ENCODE results near the gene PITRM1. TPM values are rescaled to one million over a fixed set of nuclear protein-coding genes. Genes with fewer than 3 reads are reported as not detected.
"Not testable (repeated sequence)": the region's sequence is repeated elsewhere in the genome, so short reads cannot be mapped to it uniquely, and the experiment has no call there.

PITRM1 gene
- polyA plus RNA-seq (2013, experiment 1 of 2) = 53.6 TPM
- 50.9 TPM for polyA plus RNA-seq (2013, experiment 2 of 2)

DNA sequence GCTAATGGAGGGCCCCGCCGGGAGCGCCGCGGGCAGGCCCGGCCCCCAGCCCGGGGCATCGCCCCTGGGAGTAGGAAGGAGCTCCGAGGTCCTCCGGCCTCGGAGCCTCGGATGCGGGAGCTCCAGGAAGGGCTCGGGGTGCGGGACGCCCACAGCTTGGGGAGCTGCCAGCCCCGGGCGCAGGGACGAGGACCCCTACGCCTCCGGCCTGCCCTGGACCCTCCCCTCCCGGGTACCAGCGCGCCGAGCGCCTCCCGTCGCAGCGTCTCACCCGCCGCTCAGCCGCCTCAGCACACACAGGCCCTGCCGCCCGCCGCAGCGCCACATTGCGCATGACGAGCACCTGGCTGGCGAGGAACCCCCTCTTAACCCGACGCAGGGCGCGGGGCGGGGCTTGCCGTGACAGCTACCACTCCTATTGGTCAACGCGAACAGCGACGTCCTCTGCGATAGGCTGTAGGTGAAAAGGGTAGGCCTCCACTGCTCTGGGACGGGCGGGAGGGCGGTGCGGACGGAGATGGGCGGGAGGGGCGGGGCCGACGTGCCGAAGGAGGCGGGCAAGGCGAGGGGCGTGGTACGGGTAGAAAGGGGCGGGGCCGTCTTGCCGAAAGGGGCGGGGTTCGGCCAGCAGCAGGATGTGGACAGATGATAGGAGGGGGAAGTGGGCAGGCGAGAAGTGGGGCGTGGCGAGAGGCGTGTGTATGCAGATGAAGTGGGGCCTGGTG, at the start of gene PITRM1:
PITRM1 (minus strand) TSS at position 337 of the 725 bp plus-strand sequence; CDS start at position 327, 10 bp downstream.
- Histone ChIP-seq H3K9me3 (ENCODE audit: control insufficient read depth, low read length) (no peaks in the 10 kb centered on the region), H2BK120ac (ENCODE audit: low read depth, low read length) (peak within 1 kb of the TSS; percentile 64), H3K4me2 (ENCODE audit: low read length, poor library complexity, severe bottlenecking) (peak within 1 kb of the TSS; percentile 80), H3K27ac (ENCODE audit: low read length, poor library complexity, severe bottlenecking) (peak within 1 kb of the TSS; percentile 75), H3K27me3 (ENCODE audit: control insufficient read depth in 1 of 2, insufficient read depth in 1 of 2, low read length in 2 of 2) (no peaks in the 10 kb centered on the region), H3K23ac (ENCODE audit: low read length in 2 of 2) (no peak within 1 kb of the TSS), H2BK5ac (ENCODE audit: low read depth, low read length, poor library complexity, severe bottlenecking) (peak within 1 kb of the TSS; percentile 67), H2AFZ (ENCODE audit: low read depth, low read length) (peak within 1 kb of the TSS; percentile 47), H3K9ac (ENCODE audit: low read length) (peak within 1 kb of the TSS; percentile 98), H3K36me3 (ENCODE audit: control insufficient read depth in 1 of 2, insufficient read depth in 2 of 2, low read depth in 1 of 2, low read length in 2 of 2) (peaks cover 20 to 29% of the 10 kb centered on the region in 2 experiments), H3K4me3 (ENCODE audit: insufficient read depth in 1 of 2, low read depth in 1 of 2, low read length in 2 of 2) (peak within 1 kb of the TSS; percentile 90 to 91), H4K8ac (ENCODE audit: low read length) (peak within 1 kb of the TSS; percentile 79), H2BK12ac (ENCODE audit: low read length in 2 of 2) (no peak within 1 kb of the TSS), H4K91ac (ENCODE audit: low read length) (peak within 1 kb of the TSS; percentile 64), H3K14ac (ENCODE audit: low read length in 2 of 2) (peak within 1 kb of the TSS in 1 of 2 experiments; percentile 68), H3K4me1 (ENCODE audit: control insufficient read depth, insufficient read depth, low read depth, low read length) (peaks cover 17% of the 10 kb centered on the region), H2AK5ac (ENCODE audit: low read length, severe bottlenecking) (no peak within 1 kb of the TSS), H3K79me1 (replicated peaks; ENCODE audit: low read length, poor library complexity, severe bottlenecking) (peaks cover 13% of the 10 kb centered on the region), H3K4ac (ENCODE audit: low read depth in 1 of 2, low read length in 2 of 2) (peak within 1 kb of the TSS in 1 of 2 experiments; percentile 71), H3K18ac (ENCODE audit: low read depth in 1 of 2, low read length in 2 of 2) (peak within 1 kb of the TSS; percentile 41 to 77), H2BK15ac (ENCODE audit: low read depth, poor library complexity, severe bottlenecking) (peak within 1 kb of the TSS; percentile 26)
- DNase-seq = peak; percentile 99
- WGBS = under 1% methylated on average over 68 of the region's 73 CpGs

DNA sequence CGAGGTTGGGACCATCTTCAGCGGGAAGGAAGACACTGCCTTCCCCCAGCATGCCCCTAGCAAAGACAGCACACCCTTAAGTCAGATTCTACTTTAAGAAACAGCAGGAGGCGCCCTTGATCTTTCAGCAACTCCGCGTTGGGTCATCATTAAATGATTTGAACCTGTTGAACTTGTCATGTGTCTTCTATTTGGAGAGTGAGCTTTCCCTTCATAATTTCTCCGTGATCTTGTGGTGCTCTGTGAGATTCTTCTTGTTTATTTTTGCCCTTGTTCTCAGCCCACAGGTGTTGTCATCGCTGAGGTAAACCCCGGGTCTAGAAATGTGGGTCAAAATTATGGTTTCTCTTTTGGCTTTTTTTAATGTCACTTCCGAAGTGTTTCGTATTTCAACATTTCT, 49.5 kb upstream of the PITRM1 start:
- no peak overlapping the region for H2AK5ac ChIP-seq (ENCODE audit: low read length, severe bottlenecking)
- no peak overlapping the region for H3K14ac ChIP-seq (ENCODE audit: low read length in 2 of 2)
- H2BK5ac ChIP-seq (ENCODE audit: low read depth, low read length, poor library complexity, severe bottlenecking) = no peak overlapping the region
- no peak overlapping the region for H2BK15ac ChIP-seq (ENCODE audit: low read depth, poor library complexity, severe bottlenecking)
- no peak overlapping the region for H3K4me2 ChIP-seq (ENCODE audit: low read length, poor library complexity, severe bottlenecking)
- H3K4ac ChIP-seq (ENCODE audit: low read depth in 1 of 2, low read length in 2 of 2) = no peak overlapping the region
- no peak overlapping the region for H2AFZ ChIP-seq (ENCODE audit: low read depth, low read length)
- WGBS = 54% methylated on average over 9 of the region's 10 CpGs
- H3K79me1 ChIP-seq (replicated peaks; ENCODE audit: low read length, poor library complexity, severe bottlenecking) = no peaks in the 10 kb centered on the region
- H3K9me3 ChIP-seq (ENCODE audit: control insufficient read depth, low read length) = no peaks in the 10 kb centered on the region
- H3K27me3 ChIP-seq (ENCODE audit: control insufficient read depth in 1 of 2, insufficient read depth in 1 of 2, low read length in 2 of 2) = no peaks in the 10 kb centered on the region
- H3K27ac ChIP-seq (ENCODE audit: low read length, poor library complexity, severe bottlenecking) = no peak overlapping the region
- DNase-seq = peak; percentile 56
- H3K4me1 ChIP-seq (ENCODE audit: control insufficient read depth, insufficient read depth, low read depth, low read length) = peaks cover 4% of the 10 kb centered on the region
- no peaks in the 10 kb centered on the region for H3K36me3 ChIP-seq (ENCODE audit: control insufficient read depth in 1 of 2, insufficient read depth in 2 of 2, low read depth in 1 of 2, low read length in 2 of 2)
- H3K4me3 ChIP-seq (ENCODE audit: insufficient read depth in 1 of 2, low read depth in 1 of 2, low read length in 2 of 2) = no peak overlapping the region
- H3K9ac ChIP-seq (ENCODE audit: low read length) = no peak overlapping the region
- H2BK120ac ChIP-seq (ENCODE audit: low read depth, low read length) = no peak overlapping the region
- H2BK12ac ChIP-seq (ENCODE audit: low read length in 2 of 2) = no peak overlapping the region
- no peak overlapping the region for H4K8ac ChIP-seq (ENCODE audit: low read length)
- H3K18ac ChIP-seq (ENCODE audit: low read depth in 1 of 2, low read length in 2 of 2) = no peak overlapping the region
- H4K91ac ChIP-seq (ENCODE audit: low read length) = no peak overlapping the region
- no peak overlapping the region for H3K23ac ChIP-seq (ENCODE audit: low read length in 2 of 2)

DNA sequence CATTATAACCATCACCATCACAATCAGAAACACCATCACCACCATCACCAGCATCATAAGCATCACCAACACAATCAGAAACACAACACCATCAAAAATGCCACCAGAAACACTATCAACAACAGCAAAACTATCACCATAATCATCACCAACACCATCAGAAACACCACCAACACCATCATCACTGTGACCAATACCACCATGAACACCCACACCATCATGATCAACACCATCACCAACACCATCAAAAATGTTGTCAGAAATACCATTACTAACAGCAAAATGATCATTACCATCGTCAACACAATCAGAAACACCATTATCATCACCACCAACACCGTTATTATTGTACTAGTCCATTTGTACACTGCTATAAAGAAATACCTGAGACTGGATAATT, 49.0 kb upstream of the PITRM1 start:
- not testable (repeated sequence) for H2AFZ ChIP-seq (ENCODE audit: low read depth, low read length); H3K79me1 ChIP-seq (replicated peaks; ENCODE audit: low read length, poor library complexity, severe bottlenecking); H2AK5ac ChIP-seq (ENCODE audit: low read length, severe bottlenecking); H3K9ac ChIP-seq (ENCODE audit: low read length); H2BK12ac ChIP-seq (ENCODE audit: low read length in 2 of 2); H3K27me3 ChIP-seq (ENCODE audit: control insufficient read depth in 1 of 2, insufficient read depth in 1 of 2, low read length in 2 of 2); H4K8ac ChIP-seq (ENCODE audit: low read length); H2BK15ac ChIP-seq (ENCODE audit: low read depth, poor library complexity, severe bottlenecking); H3K4ac ChIP-seq (ENCODE audit: low read depth in 1 of 2, low read length in 2 of 2); H3K23ac ChIP-seq (ENCODE audit: low read length in 2 of 2); H2BK5ac ChIP-seq (ENCODE audit: low read depth, low read length, poor library complexity, severe bottlenecking); H3K4me3 ChIP-seq (ENCODE audit: insufficient read depth in 1 of 2, low read depth in 1 of 2, low read length in 2 of 2); H3K4me1 ChIP-seq (ENCODE audit: control insufficient read depth, insufficient read depth, low read depth, low read length); H3K4me2 ChIP-seq (ENCODE audit: low read length, poor library complexity, severe bottlenecking); H3K14ac ChIP-seq (ENCODE audit: low read length in 2 of 2); H3K9me3 ChIP-seq (ENCODE audit: control insufficient read depth, low read length); H4K91ac ChIP-seq (ENCODE audit: low read length); H2BK120ac ChIP-seq (ENCODE audit: low read depth, low read length); DNase-seq; H3K36me3 ChIP-seq (ENCODE audit: control insufficient read depth in 1 of 2, insufficient read depth in 2 of 2, low read depth in 1 of 2, low read length in 2 of 2); H3K27ac ChIP-seq (ENCODE audit: low read length, poor library complexity, severe bottlenecking)
- peak overlapping the region in 1 of 2 experiments; percentile 34 for H3K18ac ChIP-seq (ENCODE audit: low read depth in 1 of 2, low read length in 2 of 2)
- WGBS = no CpG with 5 or more reads among the region's 2 CpGs

GRCh38 chr10:3220853-3221252, 48.3 kb upstream of the PITRM1 start:
- H3K14ac ChIP-seq (ENCODE audit: low read length in 2 of 2) = no peak overlapping the region
- H3K18ac ChIP-seq (ENCODE audit: low read depth in 1 of 2, low read length in 2 of 2) = peak overlapping the region in 1 of 2 experiments; percentile 34
- H2AFZ ChIP-seq (ENCODE audit: low read depth, low read length) = no peak overlapping the region
- H3K27me3 ChIP-seq (ENCODE audit: control insufficient read depth in 1 of 2, insufficient read depth in 1 of 2, low read length in 2 of 2) = no peaks in the 10 kb centered on the region
- H3K9ac ChIP-seq (ENCODE audit: low read length) = no peak overlapping the region
- no peaks in the 10 kb centered on the region for H3K9me3 ChIP-seq (ENCODE audit: control insufficient read depth, low read length)
- H2BK15ac ChIP-seq (ENCODE audit: low read depth, poor library complexity, severe bottlenecking) = no peak overlapping the region
- H3K4ac ChIP-seq (ENCODE audit: low read depth in 1 of 2, low read length in 2 of 2) = no peak overlapping the region
- DNase-seq = peak; percentile 44
- H2BK12ac ChIP-seq (ENCODE audit: low read length in 2 of 2) = no peak overlapping the region
- H2BK120ac ChIP-seq (ENCODE audit: low read depth, low read length) = no peak overlapping the region
- no peak overlapping the region for H3K4me2 ChIP-seq (ENCODE audit: low read length, poor library complexity, severe bottlenecking)
- no peak overlapping the region for H3K27ac ChIP-seq (ENCODE audit: low read length, poor library complexity, severe bottlenecking)
- no peaks in the 10 kb centered on the region for H3K79me1 ChIP-seq (replicated peaks; ENCODE audit: low read length, poor library complexity, severe bottlenecking)
- no peak overlapping the region for H2AK5ac ChIP-seq (ENCODE audit: low read length, severe bottlenecking)
- H4K91ac ChIP-seq (ENCODE audit: low read length) = no peak overlapping the region
- H2BK5ac ChIP-seq (ENCODE audit: low read depth, low read length, poor library complexity, severe bottlenecking) = no peak overlapping the region
- no peak overlapping the region for H3K23ac ChIP-seq (ENCODE audit: low read length in 2 of 2)
- H4K8ac ChIP-seq (ENCODE audit: low read length) = no peak overlapping the region
- H3K4me3 ChIP-seq (ENCODE audit: insufficient read depth in 1 of 2, low read depth in 1 of 2, low read length in 2 of 2) = no peak overlapping the region
- peaks cover 4% of the 10 kb centered on the region for H3K4me1 ChIP-seq (ENCODE audit: control insufficient read depth, insufficient read depth, low read depth, low read length)
- no peaks in the 10 kb centered on the region for H3K36me3 ChIP-seq (ENCODE audit: control insufficient read depth in 1 of 2, insufficient read depth in 2 of 2, low read depth in 1 of 2, low read length in 2 of 2)
